Parathyroid adenoma (tissue), 2 donors: ENCODE results near the gene RSPH6A.

Experiments
- H2AFZ ChIP-seq: fragments of 300-600 bp; sonication (generic); one replicate; pipeline ENCODE4 v1.7.0; 2017; ENCODE audit warnings: antibody characterized with exemption, mild to moderate bottlenecking
- H3K27ac ChIP-seq: fragments of 300-600 bp; sonication (generic); one replicate; pipeline ENCODE4 v1.7.0; 2017
- H3K27me3 ChIP-seq: fragments of 300-600 bp; sonication (generic); one replicate; pipeline ENCODE4 v1.7.0; 2017; ENCODE audit warnings: low read length; ENCODE audit not compliant: control insufficient read depth, insufficient read depth
- H3K36me3 ChIP-seq: fragments of 300-600 bp; sonication (generic); one replicate; pipeline ENCODE4 v1.7.0; 2017; ENCODE audit warnings: low read length; ENCODE audit not compliant: control insufficient read depth, insufficient read depth
- H3K4me1 ChIP-seq: fragments of 300-600 bp; sonication (generic); one replicate; pipeline ENCODE4 v1.7.0; 2017; ENCODE audit warnings: control low read depth
- H3K4me2 ChIP-seq: fragments of 300-600 bp; sonication (generic); one replicate; pipeline ENCODE4 v1.7.0; 2017; ENCODE audit warnings: low read length
- H3K4me3 ChIP-seq: fragments of 300-600 bp; sonication (generic); one replicate; pipeline ENCODE4 v1.7.0; 2017; ENCODE audit warnings: low read depth, low read length
- H3K79me2 ChIP-seq: fragments of 300-600 bp; sonication (generic); one replicate; pipeline ENCODE4 v1.7.0; 2017; ENCODE audit warnings: control low read depth
- H3K9ac ChIP-seq: fragments of 300-600 bp; sonication (generic); one replicate; pipeline ENCODE4 v1.7.0; 2017; ENCODE audit warnings: mild to moderate bottlenecking
- H3K9me3 ChIP-seq: fragments of 300-600 bp; sonication (generic); one replicate; pipeline ENCODE4 v1.7.0; 2017; ENCODE audit warnings: low read length; ENCODE audit not compliant: control insufficient read depth
- CTCF ChIP-seq: fragments of 300-600 bp; sonication (generic); IDR thresholded peaks from one replicate; pipeline ENCODE4 v1.7.0; 2017; ENCODE audit warnings: antibody characterized with exemption, mild to moderate bottlenecking
- donor health status: primary hyperparathyroidism.

Gene RSPH6A

GRCh38 chr19:45823182-45823581, 8.1 kb upstream of the RSPH6A start:
- H3K4me2 ChIP-seq, result no peak overlapping the region
- no peaks in the 10 kb centered on the region for H3K9me3 ChIP-seq
- H3K79me2 ChIP-seq, result no peaks in the 10 kb centered on the region
- no peak overlapping the region for H2AFZ ChIP-seq
- no peak for TF ChIP-seq CTCF
- no peaks in the 10 kb centered on the region for H3K36me3 ChIP-seq
- no peak overlapping the region for H3K4me3 ChIP-seq
- no peaks in the 10 kb centered on the region for H3K27me3 ChIP-seq
- H3K9ac ChIP-seq, result no peak overlapping the region
- H3K4me1 ChIP-seq, result peaks cover 11% of the 10 kb centered on the region
- H3K27ac ChIP-seq, result no peak overlapping the region

- H3K36me3 ChIP-seq, result no peaks in the 10 kb centered on the region
These were observed 7.6 kb upstream of the RSPH6A start for GRCh38 chr19:45822716-45823115.

DNA sequence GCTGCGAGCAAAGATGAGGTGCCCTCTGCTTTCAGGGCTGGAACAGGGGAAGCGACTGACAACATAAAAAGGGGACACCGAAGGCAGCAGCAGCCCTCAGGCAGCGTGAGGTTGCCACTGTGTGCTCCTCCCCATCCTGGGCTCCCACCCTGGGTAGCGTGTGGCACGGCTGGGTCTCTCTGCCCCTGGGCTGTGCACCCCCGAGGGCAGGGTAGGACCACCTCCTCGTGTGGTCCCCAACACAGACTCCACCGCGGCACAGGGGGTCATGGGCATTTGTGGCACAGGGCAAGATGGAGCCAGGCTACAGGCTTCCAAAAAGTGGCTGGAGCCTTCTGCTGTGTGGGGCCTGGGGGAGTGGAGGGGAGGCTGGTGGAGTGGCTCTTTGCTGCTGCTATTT, 6.5 kb upstream of the RSPH6A start:
- no peak for TF ChIP-seq CTCF
- no peaks in the 10 kb centered on the region for H3K36me3 ChIP-seq

More at GRCh38 chr19:45822716-45823115, 7.6 kb upstream of the RSPH6A start:
- H3K9me3 ChIP-seq, result no peaks in the 10 kb centered on the region
- H3K4me1 ChIP-seq, result peaks cover 7% of the 10 kb centered on the region
- no peaks in the 10 kb centered on the region for H3K79me2 ChIP-seq
- no peak overlapping the region for H3K4me2 ChIP-seq
- H3K27ac ChIP-seq, result no peak overlapping the region
- no peak overlapping the region for H3K9ac ChIP-seq
- no peak overlapping the region for H2AFZ ChIP-seq
- TF ChIP-seq CTCF, result no peak
- H3K27me3 ChIP-seq, result no peaks in the 10 kb centered on the region
- H3K4me3 ChIP-seq, result no peak overlapping the region

GRCh38 chr19:45821103-45821521, 6.0 kb upstream of the RSPH6A start:
- Histone ChIP-seq H3K9me3 (no peaks in the 10 kb centered on the region), H3K79me2 (no peaks in the 10 kb centered on the region), H3K27me3 (no peaks in the 10 kb centered on the region), H3K36me3 (no peaks in the 10 kb centered on the region), H2AFZ (no peak overlapping the region), H3K4me3 (no peak overlapping the region), H3K9ac (no peak overlapping the region), H3K4me2 (no peak overlapping the region), H3K4me1 (no peaks in the 10 kb centered on the region), H3K27ac (no peak overlapping the region)
- no peak for TF ChIP-seq CTCF

More for the DNA sequence above, 6.5 kb upstream of the RSPH6A start:
- Histone ChIP-seq H3K79me2 (no peaks in the 10 kb centered on the region), H3K4me3 (no peak overlapping the region), H3K9ac (no peak overlapping the region), H3K9me3 (no peaks in the 10 kb centered on the region), H3K4me1 (no peaks in the 10 kb centered on the region), H2AFZ (no peak overlapping the region), H3K27me3 (no peaks in the 10 kb centered on the region), H3K4me2 (no peak overlapping the region), H3K27ac (no peak overlapping the region)

GRCh38 chr19:45820413-45821102, 5.5 kb upstream of the RSPH6A start:
- Histone ChIP-seq H3K36me3 (no peaks in the 10 kb centered on the region), H3K27me3 (no peaks in the 10 kb centered on the region)

More at GRCh38 chr19:45820413-45821102, 5.5 kb upstream of the RSPH6A start:
- no peak for TF ChIP-seq CTCF
- H3K79me2 ChIP-seq, result no peaks in the 10 kb centered on the region
- no peaks in the 10 kb centered on the region for H3K9me3 ChIP-seq
- no peak overlapping the region for H3K9ac ChIP-seq
- no peaks in the 10 kb centered on the region for H3K4me1 ChIP-seq
- no peak overlapping the region for H2AFZ ChIP-seq
- no peak overlapping the region for H3K4me2 ChIP-seq
- no peak overlapping the region for H3K4me3 ChIP-seq
- H3K27ac ChIP-seq, result no peak overlapping the region
